ENCODE results near the gene PLCL2.

GRCh38 chr3:17078926-17079465 is 194.2 kb downstream of the PLCL2 start:
- TF ChIP-seq CTCF (IDR thresholded peaks at IDR 0.05) (no peak), POLR2A (IDR thresholded peaks at IDR 0.05) (no peak)

Measured in body of pancreas (tissue), 4 donors.